GM18951 (cell line): ENCODE measurements around the gene BCAS1.
"Not testable (repeated sequence)": the region's sequence is repeated elsewhere in the genome, so short reads cannot be mapped to it uniquely, and the experiment has no call there.

Experiments
- POLR2A ChIP-seq: IDR thresholded peaks from 4 replicates; pipeline ENCODE4 v1.6.1; 2011; ENCODE audit warnings: mild to moderate bottlenecking; ENCODE audit not compliant: insufficient read length, insufficient read depth; ENCODE audit errors: extremely low read depth
- in situ Hi-C: fragments of 300-500 bp; cut with MboI; formaldehyde crosslinking; loops from one replicate; pipeline ENCODE4 v1.12.0; 2022; ENCODE audit warnings: low sequenced_read_pairs, mixed read lengths, inconsistent platforms; ENCODE audit not compliant: unreplicated experiment

Gene BCAS1

GRCh38 chr20:53986037-53986650, 84.2 kb downstream of the BCAS1 start:
- in situ Hi-C loops, result no loop called here
- no peak for TF ChIP-seq POLR2A

- in situ Hi-C loops, result no loop called here
- TF ChIP-seq POLR2A, result no peak
These were observed 85.3 kb downstream of the BCAS1 start for GRCh38 chr20:53985150-53985518.

GRCh38 chr20:53984356-53985149, 85.8 kb downstream of the BCAS1 start:
- in situ Hi-C loops, result no loop called here
- no peak for TF ChIP-seq POLR2A

- no peak for TF ChIP-seq POLR2A
These were observed 87.0 kb downstream of the BCAS1 start for GRCh38 chr20:53983401-53983800.

GRCh38 chr20:53982624-53983023, 87.8 kb downstream of the BCAS1 start:
- in situ Hi-C loops, result no loop called here
- no peak for TF ChIP-seq POLR2A

More at GRCh38 chr20:53983401-53983800, 87.0 kb downstream of the BCAS1 start:
- in situ Hi-C loops, result no loop called here

- in situ Hi-C loops, result no loop called here
- TF ChIP-seq POLR2A, result no peak
These were observed 88.5 kb downstream of the BCAS1 start for GRCh38 chr20:53981752-53982437.

GRCh38 chr20:53981130-53981529, 89.3 kb downstream of the BCAS1 start:
- in situ Hi-C loops, result no loop called here
- TF ChIP-seq POLR2A, result no peak

GRCh38 chr20:53980031-53980465, 90.3 kb downstream of the BCAS1 start:
- in situ Hi-C loops, result no loop called here
- TF ChIP-seq POLR2A, result no peak

GRCh38 chr20:53978497-53978896, 91.9 kb downstream of the BCAS1 start:
- in situ Hi-C loops, result no loop called here
- TF ChIP-seq POLR2A, result no peak

GRCh38 chr20:53977391-53977790, 93.0 kb downstream of the BCAS1 start:
- in situ Hi-C loops, result no loop called here

GRCh38 chr20:53975761-53976160, 94.6 kb downstream of the BCAS1 start:
- in situ Hi-C loops, result no loop called here
- TF ChIP-seq POLR2A, result no peak

More at GRCh38 chr20:53977391-53977790, 93.0 kb downstream of the BCAS1 start:
- TF ChIP-seq POLR2A, result no peak

- TF ChIP-seq POLR2A, result no peak
- in situ Hi-C loops, result no loop called here
These were observed 95.4 kb downstream of the BCAS1 start for GRCh38 chr20:53974785-53975555.

GRCh38 chr20:53973882-53974281, 96.5 kb downstream of the BCAS1 start:
- in situ Hi-C loops, result not testable (repeated sequence)
